ENCODE results near the gene PNKP. TPM values are rescaled to one million over a fixed set of nuclear protein-coding genes. Genes with fewer than 3 reads are reported as not detected.

PNKP gene
- total RNA-seq: 10 to 100 TPM; 59.5 to 65.7 TPM

GRCh38 chr19:49866933-49867782 lies at the start of gene PNKP:
Gene PNKP, minus strand, starts transcription at chr19:49867576. Its CDS starts 372 bp downstream, at chr19:49867204.
- no peak within 1 kb of the TSS for H3K4me3 Mint-ChIP-seq
- no peaks in the 10 kb centered on the region for H3K27me3 Mint-ChIP-seq
- H3K4me1 Mint-ChIP-seq: peaks cover 35% of the 10 kb centered on the region
- POLR2A ChIA-PET: interaction anchor here (0.6 to 2.5 kb wide), 5 partner anchors 10 to 874 kb away, joined by 3 to 12 read pairs (median 3); partner anchors contain the start of genes AKT1S1, NUP62, RUVBL2 and TBC1D17
- peaks cover 30% of the 10 kb centered on the region for H3K36me3 Mint-ChIP-seq (ENCODE audit: low read depth)
- H3K27ac Mint-ChIP-seq: peak within 1 kb of the TSS; percentile 98
- intact Hi-C loops (cut with DNase I, micrococcal nuclease): loop anchor here (1.0 to 5.0 kb wide), 12 partner anchors 10 to 370 kb away; partner anchors contain the start of genes AKT1S1 (in 1 of the 2), MED25 (in 1 of the 2), PRMT1 (in 1 of the 2) and PRR12 (in 1 of the 2)
- H3K9me3 Mint-ChIP-seq (ENCODE audit: low read depth): no peaks in the 10 kb centered on the region
- ATAC-seq: peak; percentile 43
- CTCF ChIA-PET: interaction anchor here (0.8 to 1.0 kb wide), 2 partner anchors 17 to 100 kb away, joined by 3 read pairs; partner anchors contain the start of genes AP2A1 and PTOV1
- peak; percentile 94 for DNase-seq

GRCh38 chr19:49915271-49915670 lies 47.9 kb upstream of the PNKP start:
- ChIA-PET POLR2A (no interaction called here), CTCF (interaction anchor here (1.2 kb wide), 1 partner anchor 9 kb away, joined by 4 read pairs; no protein-coding TSS in a partner anchor)
- Mint-ChIP-seq H3K4me1 (peaks cover 55% of the 10 kb centered on the region), H3K4me3 (no peak overlapping the region), H3K9me3 (ENCODE audit: low read depth) (no peaks in the 10 kb centered on the region), H3K27ac (peak overlapping the region; percentile 23), H3K27me3 (no peaks in the 10 kb centered on the region), H3K36me3 (ENCODE audit: low read depth) (peaks cover 69% of the 10 kb centered on the region)
- no peak for ATAC-seq
- intact Hi-C loops (cut with DNase I, micrococcal nuclease): no loop called here
- no peak for DNase-seq

GRCh38 chr19:49913720-49914119 lies 46.3 kb upstream of the PNKP start:
- ChIA-PET POLR2A (no interaction called here), CTCF (interaction anchor here (0.6 to 1.5 kb wide), 3 partner anchors 9 to 120 kb away, joined by 3 read pairs; no protein-coding TSS in a partner anchor)
- peaks cover 79% of the 10 kb centered on the region for H3K36me3 Mint-ChIP-seq (ENCODE audit: low read depth)
- H3K27ac Mint-ChIP-seq: peak overlapping the region; percentile 92
- no peak overlapping the region for H3K4me3 Mint-ChIP-seq
- DNase-seq (no peak), ATAC-seq (no peak)
- intact Hi-C loops (cut with DNase I, micrococcal nuclease): no loop called here
- no peaks in the 10 kb centered on the region for H3K27me3 Mint-ChIP-seq
- peaks cover 51% of the 10 kb centered on the region for H3K4me1 Mint-ChIP-seq
- H3K9me3 Mint-ChIP-seq (ENCODE audit: low read depth): no peaks in the 10 kb centered on the region

GRCh38 chr19:49912965-49913685 lies 45.7 kb upstream of the PNKP start:
- Mint-ChIP-seq H3K27me3 (no peaks in the 10 kb centered on the region), H3K27ac (peak overlapping the region; percentile 92), H3K36me3 (ENCODE audit: low read depth) (peaks cover 80% of the 10 kb centered on the region), H3K9me3 (ENCODE audit: low read depth) (no peaks in the 10 kb centered on the region), H3K4me1 (peaks cover 55% of the 10 kb centered on the region), H3K4me3 (no peak overlapping the region)
- ATAC-seq (no peak), DNase-seq (peak; percentile 26)
- CTCF ChIA-PET: interaction anchor here (1.5 kb wide), 1 partner anchor 23 kb away, joined by 3 read pairs; no protein-coding TSS in a partner anchor
- intact Hi-C loops (cut with DNase I, micrococcal nuclease): no loop called here
- POLR2A ChIA-PET: interaction anchor here (0.6 to 0.7 kb wide), 3 partner anchors 44 to 145 kb away, joined by 3 to 5 read pairs (median 4); no protein-coding TSS in a partner anchor

- ChIA-PET CTCF (interaction anchor here (0.7 to 1.3 kb wide), 9 partner anchors 9 to 212 kb away, joined by 3 to 6 read pairs (median 3); partner anchors contain the start of gene ATF5), POLR2A (interaction anchor here (0.5 to 2.4 kb wide), 6 partner anchors 14 to 1762 kb away, joined by 3 to 20 read pairs (median 6); partner anchors contain the start of genes ATF5, IL4I1, NUP62 and RUVBL2)
- Mint-ChIP-seq H3K4me1 (peaks cover 56% of the 10 kb centered on the region), H3K27me3 (no peaks in the 10 kb centered on the region), H3K36me3 (ENCODE audit: low read depth) (peaks cover 77% of the 10 kb centered on the region), H3K9me3 (ENCODE audit: low read depth) (no peaks in the 10 kb centered on the region), H3K4me3 (peak overlapping the region; percentile 34), H3K27ac (peak overlapping the region; percentile 92)
- ATAC-seq: peak; percentile 88
- peak; percentile 58 for DNase-seq
- intact Hi-C loops (cut with DNase I, micrococcal nuclease): loop anchor here in 1 of 2 experiments (1.0 kb wide), 2 partner anchors 14 to 21 kb away; no protein-coding TSS in a partner anchor
Measured at GRCh38 chr19:49911381-49912145, 44.2 kb upstream of the PNKP start.

- H3K4me1 Mint-ChIP-seq: peaks cover 50% of the 10 kb centered on the region
- ChIA-PET POLR2A (interaction anchor here (2.4 kb wide), 1 partner anchor 13 kb away, joined by 20 read pairs; the partner anchor contains the start of gene IL4I1), CTCF (interaction anchor here (0.5 kb wide), 2 partner anchors 21 to 25 kb away, joined by 3 to 4 read pairs; no protein-coding TSS in a partner anchor)
- H3K36me3 Mint-ChIP-seq (ENCODE audit: low read depth): peaks cover 73% of the 10 kb centered on the region
- intact Hi-C loops (cut with DNase I, micrococcal nuclease): no loop called here
- no peaks in the 10 kb centered on the region for H3K9me3 Mint-ChIP-seq (ENCODE audit: low read depth)
- no peak for DNase-seq
- ATAC-seq: no peak
- no peak overlapping the region for H3K4me3 Mint-ChIP-seq
- H3K27me3 Mint-ChIP-seq: no peaks in the 10 kb centered on the region
- H3K27ac Mint-ChIP-seq: no peak overlapping the region
Measured at GRCh38 chr19:49910179-49910578, 42.8 kb upstream of the PNKP start.

GRCh38 chr19:49908480-49909420 lies 41.4 kb upstream of the PNKP start:
- H3K27ac Mint-ChIP-seq: no peak overlapping the region

GRCh38 chr19:49907745-49908446 lies 40.5 kb upstream of the PNKP start:
- ChIA-PET POLR2A (no interaction called here), CTCF (interaction anchor here (0.6 kb wide), 1 partner anchor 31 kb away, joined by 3 read pairs; no protein-coding TSS in a partner anchor)
- no peak overlapping the region for H3K4me3 Mint-ChIP-seq
- no peak overlapping the region for H3K27ac Mint-ChIP-seq
- H3K9me3 Mint-ChIP-seq (ENCODE audit: low read depth): no peaks in the 10 kb centered on the region
- no peak for ATAC-seq
- no peak for DNase-seq
- intact Hi-C loops (cut with DNase I, micrococcal nuclease): no loop called here
- peaks cover 52% of the 10 kb centered on the region for H3K36me3 Mint-ChIP-seq (ENCODE audit: low read depth)
- H3K4me1 Mint-ChIP-seq: peaks cover 45% of the 10 kb centered on the region
- H3K27me3 Mint-ChIP-seq: no peaks in the 10 kb centered on the region

More at GRCh38 chr19:49908480-49909420, 41.4 kb upstream of the PNKP start:
- Mint-ChIP-seq H3K4me1 (peaks cover 48% of the 10 kb centered on the region), H3K36me3 (ENCODE audit: low read depth) (peaks cover 60% of the 10 kb centered on the region), H3K27me3 (no peaks in the 10 kb centered on the region), H3K9me3 (ENCODE audit: low read depth) (no peaks in the 10 kb centered on the region), H3K4me3 (no peak overlapping the region)
- no peak for DNase-seq
- POLR2A ChIA-PET: no interaction called here
- CTCF ChIA-PET: no interaction called here
- intact Hi-C loops (cut with DNase I, micrococcal nuclease): no loop called here
- ATAC-seq: no peak

- H3K27ac Mint-ChIP-seq: no peak overlapping the region
- H3K36me3 Mint-ChIP-seq (ENCODE audit: low read depth): peaks cover 45% of the 10 kb centered on the region
- CTCF ChIA-PET: interaction anchor here (1.0 to 1.1 kb wide), 2 partner anchors 8 to 9 kb away, joined by 3 to 4 read pairs; no protein-coding TSS in a partner anchor
- intact Hi-C loops (cut with DNase I, micrococcal nuclease): no loop called here
- no peak for ATAC-seq
- no peak overlapping the region for H3K4me3 Mint-ChIP-seq
- H3K9me3 Mint-ChIP-seq (ENCODE audit: low read depth): no peaks in the 10 kb centered on the region
- POLR2A ChIA-PET: interaction anchor here (0.7 kb wide), 1 partner anchor 23 kb away, joined by 8 read pairs; no protein-coding TSS in a partner anchor
- no peaks in the 10 kb centered on the region for H3K27me3 Mint-ChIP-seq
- peaks cover 36% of the 10 kb centered on the region for H3K4me1 Mint-ChIP-seq
- DNase-seq: no peak
Measured at GRCh38 chr19:49906879-49907564, 39.6 kb upstream of the PNKP start.
